ENCODE data around the gene C12orf60. TPM values are rescaled to one million over a fixed set of nuclear protein-coding genes. Genes with fewer than 3 reads are reported as not detected.

C12orf60 gene
- total RNA-seq, 1 experiment from 2014 or later = 1.9 TPM

- Histone ChIP-seq H2BK120ac (ENCODE audit: low read depth, low read length, poor library complexity, severe bottlenecking) (no peak overlapping the region), H3K9ac (ENCODE audit: extremely low read depth, insufficient read length, low read length) (no peak overlapping the region), H3K4me2 (ENCODE audit: insufficient read depth, insufficient read length, low read length) (no peak overlapping the region), H2BK20ac (ENCODE audit: low read depth, low read length, poor library complexity, severe bottlenecking) (no peak overlapping the region), H2AFZ (ENCODE audit: low read length) (no peak overlapping the region), H3K79me1 (ENCODE audit: insufficient read depth, low read depth, low read length, poor library complexity, severe bottlenecking) (no peaks in the 10 kb centered on the region), H4K20me1 (ENCODE audit: control insufficient read depth, insufficient read depth, insufficient read length) (no peaks in the 10 kb centered on the region), H3K18ac (ENCODE audit: insufficient read length, low read depth, low read length) (no peak overlapping the region), H3K79me2 (ENCODE audit: insufficient read depth, low read length) (no peaks in the 10 kb centered on the region), H3K14ac (ENCODE audit: insufficient read depth, low read length) (no peak overlapping the region), H3K23ac (ENCODE audit: insufficient read length, low read depth, low read length) (no peak overlapping the region), H3K23me2 (ENCODE audit: insufficient read length, low read depth, low read length, poor library complexity, severe bottlenecking) (no peaks in the 10 kb centered on the region), H3K27me3 (ENCODE audit: insufficient read depth, low read length) (no peaks in the 10 kb centered on the region), H2BK5ac (ENCODE audit: insufficient read length, low read length) (no peak overlapping the region), H3K27ac (ENCODE audit: insufficient read length, low read depth, low read length) (no peak overlapping the region), H3K56ac (ENCODE audit: insufficient read length, low read depth, low read length) (no peak overlapping the region), H2BK12ac (ENCODE audit: insufficient read length, low read depth, low read length) (no peak overlapping the region), H2BK15ac (ENCODE audit: low read depth, low read length) (no peak overlapping the region), H4K91ac (ENCODE audit: insufficient read length, low read depth, low read length) (no peak overlapping the region), H3T11ph (ENCODE audit: low read length) (no peak overlapping the region), H3K4ac (ENCODE audit: low read depth, low read length) (no peak overlapping the region), H3K9me3 (ENCODE audit: control insufficient read depth, low read depth, low read length) (no peaks in the 10 kb centered on the region), H4K5ac (ENCODE audit: insufficient read length, low read depth, low read length) (no peak overlapping the region), H3K4me1 (ENCODE audit: insufficient read depth, low read length) (no peaks in the 10 kb centered on the region), H2AK5ac (ENCODE audit: insufficient read length, low read length) (no peak overlapping the region), H4K8ac (replicated peaks; ENCODE audit: insufficient read length, low read depth, low read length) (no peak overlapping the region)
- TF ChIP-seq CTCF (conservative IDR thresholded peaks at IDR 0.05) = no peak
- no peaks in the 10 kb centered on the region for H3K27me3 Mint-ChIP-seq (ENCODE audit: low read depth)
- no CpG with 5 or more reads among the region's 2 CpGs for WGBS (ENCODE audit: extremely low coverage, insufficient read length, low lambda C conversion rate)
- no peaks in the 10 kb centered on the region for H3K9me3 Mint-ChIP-seq
- DNase-seq = no peak
- no peaks in the 10 kb centered on the region for H3K36me3 Mint-ChIP-seq (ENCODE audit: insufficient read depth in 1 of 3, low read depth in 3 of 3)
- H3K27ac Mint-ChIP-seq = no peak overlapping the region
- no peak overlapping the region for H3K4me3 Mint-ChIP-seq
- no peaks in the 10 kb centered on the region for H3K4me1 Mint-ChIP-seq
Measured at GRCh38 chr12:14811486-14811885, 8.0 kb downstream of the C12orf60 start.
